Body of pancreas (tissue), 4 donors: ENCODE results near the gene TEAD4.

Source experiments
- CTCF ChIP-seq, 7 experiments: fragments of 450-650 bp in 4 of 7; fragments of 200-600 bp in 3 of 7; sonication (generic) in 3 of 7; IDR thresholded peaks; one replicate each; pipeline ENCODE4 v1.5.1; 2016 to 2019; ENCODE audit warnings: antibody characterized with exemption in 7 of 7
- POLR2A ChIP-seq, 3 donors: fragments of 450-650 bp; IDR thresholded peaks; one replicate each; pipeline ENCODE4 v1.6.1; 2016; ENCODE audit warnings: antibody characterized with exemption in 3 of 3, mild to moderate bottlenecking in 2 of 3

- TF ChIP-seq CTCF (IDR thresholded peaks at IDR 0.05) (no peak), POLR2A (IDR thresholded peaks at IDR 0.05) (no peak)
Measured at GRCh38 chr12:2997989-2998670, 38.9 kb downstream of the TEAD4 start.
